Panc1 (cell line): ENCODE data around the gene SLC49A4. TPM values are rescaled to one million over a fixed set of nuclear protein-coding genes. Genes with fewer than 3 reads are reported as not detected.

Source experiments
- ATAC-seq: fragments of 200-7000 bp; cut with Tn5 transposase; 2 replicates; pipeline ENCODE4 v1.9.1; 2020; ENCODE audit warnings: mild to moderate bottlenecking, moderate library complexity
- BruUV-seq: library from RNA; stranded (reverse); fragments of 400-500 nt; replicated peaks from 2 replicates; lab custom pipeline; 2021; lab: Mats Ljungman, UMichigan
- CTCF ChIA-PET: fragments of 300-600 bp; sonication (Branson Sonifier 250); formaldehyde crosslinking; loops from one replicate; lab custom pipeline; 2022; ENCODE audit warnings: antibody characterized with exemption; lab: Charles Lee
- POLR2A ChIA-PET: fragments of 300-600 bp; sonication (Branson Sonifier 250); formaldehyde crosslinking; loops from one replicate; lab custom pipeline; 2022; ENCODE audit warnings: antibody characterized with exemption; lab: Charles Lee
- DNase-seq: peaks from one replicate; pipeline ENCODE4 v3.0.0-alpha.2; 2010; ENCODE audit warnings: low read depth, low spot score
- H3K27ac ChIP-seq: 2 replicates; pipeline ENCODE4 v1.5.1; 2011; ENCODE audit warnings: mild to moderate bottlenecking, low read length, inconsistent platforms
- H3K27me3 ChIP-seq: fragments of 200-500 bp; sonication (Bioruptor generic); 2 replicates; pipeline ENCODE4 v1.6.0; 2014; ENCODE audit warnings: low read length, inconsistent platforms; ENCODE audit not compliant: control insufficient read depth, insufficient read depth
- H3K36me3 ChIP-seq: fragments of 200-500 bp; sonication (Bioruptor generic); 2 replicates; pipeline ENCODE4 v1.5.1; 2014; ENCODE audit warnings: inconsistent platforms, mild to moderate bottlenecking, low read length, moderate library complexity; ENCODE audit not compliant: control insufficient read depth, insufficient read depth
- H3K4me1 ChIP-seq: 2 replicates; pipeline ENCODE4 v1.5.1; 2011; ENCODE audit warnings: inconsistent platforms, mild to moderate bottlenecking, low read length, moderate library complexity; ENCODE audit not compliant: control insufficient read depth, insufficient read depth
- H3K4me3 ChIP-seq, 2 experiments: 2 replicates each; pipeline ENCODE4 v1.5.1; 2011 to 2012; ENCODE audit warnings: low read depth in 2 of 2, low read length in 2 of 2, mild to moderate bottlenecking in 2 of 2, inconsistent platforms in 1 of 2, moderate library complexity in 1 of 2
- H3K9me3 ChIP-seq: fragments of 200-500 bp; sonication (Bioruptor generic); 2 replicates; pipeline ENCODE4 v1.5.1; 2014; ENCODE audit warnings: low read depth, mild to moderate bottlenecking, inconsistent platforms, low read length, moderate library complexity; ENCODE audit not compliant: control insufficient read depth, insufficient read depth
- CTCF ChIP-seq: fragments of 450-650 bp; IDR thresholded peaks from 2 replicates; pipeline ENCODE4 v1.5.1; 2017; ENCODE audit warnings: mild to moderate bottlenecking
- POLR2AphosphoS5 ChIP-seq: IDR thresholded peaks from 2 replicates; pipeline ENCODE4 v1.6.1; 2012; ENCODE audit warnings: mild to moderate bottlenecking, low read depth, low read length, moderate library complexity
- REST ChIP-seq, 2 experiments: IDR thresholded peaks; 2 replicates each; pipeline ENCODE4 v1.6.1; 2011 to 2012; ENCODE audit warnings: low read depth in 2 of 2, control low read depth in 1 of 2, low read length in 1 of 2, mild to moderate bottlenecking in 1 of 2, moderate library complexity in 1 of 2; ENCODE audit not compliant: insufficient read depth in 1 of 2
- SIN3A ChIP-seq: IDR thresholded peaks from 2 replicates; pipeline ENCODE4 v1.6.1; 2012; ENCODE audit warnings: low read depth, mild to moderate bottlenecking, low read length, moderate library complexity, borderline replicate concordance; ENCODE audit not compliant: insufficient read depth
- TCF7L2 ChIP-seq: IDR thresholded peaks from 2 replicates; pipeline ENCODE4 v1.6.1; 2011; ENCODE audit warnings: mild to moderate bottlenecking, low read depth, low read length, inconsistent platforms
- in situ Hi-C: cut with HindIII; loops from 2 replicates; pipeline ENCODE4 v1.10.0; 2016; ENCODE audit warnings: low sequenced_read_pairs, low pct_unique_long_range_greater_than_20kb
- intact Hi-C: fragments of 100-400 bp; cut with micrococcal nuclease; formaldehyde crosslinking; loops from one replicate; pipeline ENCODE4 v1.10.0; 2022; ENCODE audit not compliant: unreplicated experiment
- total RNA-seq: library from RNA; stranded (reverse); gene quantifications from one replicate; pipeline ENCODE4 v1.2.1, GENCODE V29; 2021; ENCODE audit not compliant: unreplicated experiment

SLC49A4 gene
- total RNA-seq, 1 experiment from 2014 or later, result 15.9 TPM

GRCh38 chr3:122930063-122930997, 135.5 kb downstream of the SLC49A4 start:
- no TSS peak for BruUV-seq
- no peaks in the 10 kb centered on the region for H3K9me3 ChIP-seq
- ATAC-seq, result peak; percentile 41; the same call in 1 of the 2 replicates

More at GRCh38 chr3:122930063-122930997, 135.5 kb downstream of the SLC49A4 start:
- CTCF ChIA-PET, result no interaction called here
- TF ChIP-seq POLR2AphosphoS5 (no peak), SIN3A (no peak), TCF7L2 (no peak), REST (IDR thresholded peaks at IDR 0.05; ENCODE audit: insufficient read depth in 1 of 2, low read depth in 2 of 2, low read length in 1 of 2) (no peak), CTCF (no peak)
- POLR2A ChIA-PET, result no interaction called here
- no peak overlapping the region for H3K27ac ChIP-seq
- peaks cover 9% of the 10 kb centered on the region for H3K27me3 ChIP-seq
- intact Hi-C loops, result no loop called here
- H3K4me3 ChIP-seq, result no peak overlapping the region
- in situ Hi-C loops, result no loop called here
- no peaks in the 10 kb centered on the region for H3K36me3 ChIP-seq
- H3K4me1 ChIP-seq, result no peaks in the 10 kb centered on the region
- no peak for DNase-seq

Other genes with a start within 250 kb of the SLC49A4 start
- 14.5 TPM for gene PARP9, start 230.8 kb upstream of the SLC49A4 start, total RNA-seq
- 32.3 TPM for gene DTX3L, start 230.7 kb upstream of the SLC49A4 start, total RNA-seq
- 0.21 TPM for gene PARP15, start 217.4 kb upstream of the SLC49A4 start, total RNA-seq
- 46.0 TPM for gene PARP14, start 114.2 kb upstream of the SLC49A4 start, total RNA-seq
- 10.8 TPM for gene HSPBAP1, start 1.2 kb upstream of the SLC49A4 start, total RNA-seq
- 1.2 TPM for gene SEMA5B, start 232.7 kb downstream of the SLC49A4 start, total RNA-seq